Gastrocnemius medialis (tissue), 4 donors: Measurements from ENCODE around the gene ABCF3.

Source experiments
- POLR2A ChIP-seq, 2 donors: fragments of 450-650 bp; IDR thresholded peaks; one replicate each; pipeline ENCODE4 v1.6.1; 2017; ENCODE audit warnings: antibody characterized with exemption in 2 of 2, mild to moderate bottlenecking in 2 of 2, moderate library complexity in 2 of 2
- TF ChIP-seq, protein P1 (sequence below), 5 experiments: fragments of 450-650 bp in 3 of 5; fragments of 200-600 bp in 2 of 5; sonication (generic) in 2 of 5; IDR thresholded peaks in 4 of 5; conservative IDR thresholded peaks in 1 of 5; 1 replicate in 4 of 5; 2 replicates in 1 of 5; pipeline ENCODE4 v1.5.1; 2016 to 2019; ENCODE audit warnings: antibody characterized with exemption in 5 of 5, mild to moderate bottlenecking in 3 of 5, moderate library complexity in 3 of 5

DNA sequence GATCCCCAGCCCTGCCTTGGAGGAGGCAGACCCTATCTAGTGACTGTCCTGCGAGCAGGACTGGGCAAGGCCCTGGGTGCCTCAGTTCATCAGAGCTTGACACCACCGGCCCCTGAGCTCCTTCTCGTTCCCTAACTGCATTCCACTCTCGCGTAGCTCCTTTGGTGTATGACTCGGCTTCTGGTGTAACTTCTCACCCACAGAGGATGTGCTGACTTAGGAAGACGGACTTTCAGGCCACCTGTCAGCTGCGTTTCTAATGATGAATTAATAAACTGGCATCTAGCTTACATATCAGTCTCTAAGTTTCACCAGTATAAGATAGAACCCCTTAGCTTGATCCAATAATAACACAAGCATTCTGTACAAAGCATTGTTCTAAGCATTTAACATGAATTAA is 17.5 kb downstream of the ABCF3 start:
- no peak for TF ChIP-seq POLR2A (IDR thresholded peaks at IDR 0.05)
- TF ChIP-seq, protein P1, sequence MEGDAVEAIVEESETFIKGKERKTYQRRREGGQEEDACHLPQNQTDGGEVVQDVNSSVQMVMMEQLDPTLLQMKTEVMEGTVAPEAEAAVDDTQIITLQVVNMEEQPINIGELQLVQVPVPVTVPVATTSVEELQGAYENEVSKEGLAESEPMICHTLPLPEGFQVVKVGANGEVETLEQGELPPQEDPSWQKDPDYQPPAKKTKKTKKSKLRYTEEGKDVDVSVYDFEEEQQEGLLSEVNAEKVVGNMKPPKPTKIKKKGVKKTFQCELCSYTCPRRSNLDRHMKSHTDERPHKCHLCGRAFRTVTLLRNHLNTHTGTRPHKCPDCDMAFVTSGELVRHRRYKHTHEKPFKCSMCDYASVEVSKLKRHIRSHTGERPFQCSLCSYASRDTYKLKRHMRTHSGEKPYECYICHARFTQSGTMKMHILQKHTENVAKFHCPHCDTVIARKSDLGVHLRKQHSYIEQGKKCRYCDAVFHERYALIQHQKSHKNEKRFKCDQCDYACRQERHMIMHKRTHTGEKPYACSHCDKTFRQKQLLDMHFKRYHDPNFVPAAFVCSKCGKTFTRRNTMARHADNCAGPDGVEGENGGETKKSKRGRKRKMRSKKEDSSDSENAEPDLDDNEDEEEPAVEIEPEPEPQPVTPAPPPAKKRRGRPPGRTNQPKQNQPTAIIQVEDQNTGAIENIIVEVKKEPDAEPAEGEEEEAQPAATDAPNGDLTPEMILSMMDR (IDR thresholded peaks at IDR 0.05 in 4 of 5, conservative IDR thresholded peaks at IDR 0.05 in 1 of 5), result no peak
